Measurements from ENCODE around the gene MMP25. TPM values are rescaled to one million over a fixed set of nuclear protein-coding genes. Genes with fewer than 3 reads are reported as not detected.
A peak's percentile ranks its signal among the peaks of the same experiment; 100 is the strongest.

The MMP25 gene
- total RNA-seq, 1 donor from 2014 or later = 3.0 TPM

DNA sequence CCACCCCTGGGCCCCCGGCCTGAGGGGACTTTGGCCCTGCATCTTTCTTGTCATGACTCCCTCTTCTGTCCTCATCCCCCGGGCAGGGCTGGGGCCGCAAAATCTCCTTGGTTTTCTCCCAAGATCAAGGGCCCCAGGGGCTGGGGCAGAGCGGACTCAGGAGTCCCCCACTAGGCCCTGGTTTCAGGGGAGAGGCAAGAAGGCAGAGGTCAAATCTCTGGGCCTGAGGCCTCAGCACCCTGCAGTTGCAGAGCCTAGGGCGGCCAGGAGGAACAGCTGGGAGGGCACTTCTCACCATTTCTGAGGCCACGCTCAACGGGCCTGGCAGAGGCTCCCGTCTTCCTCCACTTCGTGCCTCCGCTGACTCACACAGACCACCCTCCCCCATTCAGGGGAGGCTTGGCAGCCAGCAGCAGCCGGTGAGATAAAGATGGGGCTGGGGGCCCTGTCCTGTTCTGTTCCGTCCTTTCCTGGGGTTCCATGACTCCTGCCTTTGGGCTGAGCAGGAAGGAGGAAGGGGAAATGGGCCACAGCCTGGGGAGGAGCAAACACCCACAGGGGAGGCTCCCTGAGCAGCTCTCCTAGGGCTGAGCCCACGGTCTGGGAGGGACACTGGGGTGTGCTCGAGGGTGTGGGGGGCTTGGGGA is 40.4 kb downstream of the MMP25 start:
- DNase-seq (ENCODE audit: low spot score) = no peak
- intact Hi-C loops (cut with DNase I) = no loop called here

DNA sequence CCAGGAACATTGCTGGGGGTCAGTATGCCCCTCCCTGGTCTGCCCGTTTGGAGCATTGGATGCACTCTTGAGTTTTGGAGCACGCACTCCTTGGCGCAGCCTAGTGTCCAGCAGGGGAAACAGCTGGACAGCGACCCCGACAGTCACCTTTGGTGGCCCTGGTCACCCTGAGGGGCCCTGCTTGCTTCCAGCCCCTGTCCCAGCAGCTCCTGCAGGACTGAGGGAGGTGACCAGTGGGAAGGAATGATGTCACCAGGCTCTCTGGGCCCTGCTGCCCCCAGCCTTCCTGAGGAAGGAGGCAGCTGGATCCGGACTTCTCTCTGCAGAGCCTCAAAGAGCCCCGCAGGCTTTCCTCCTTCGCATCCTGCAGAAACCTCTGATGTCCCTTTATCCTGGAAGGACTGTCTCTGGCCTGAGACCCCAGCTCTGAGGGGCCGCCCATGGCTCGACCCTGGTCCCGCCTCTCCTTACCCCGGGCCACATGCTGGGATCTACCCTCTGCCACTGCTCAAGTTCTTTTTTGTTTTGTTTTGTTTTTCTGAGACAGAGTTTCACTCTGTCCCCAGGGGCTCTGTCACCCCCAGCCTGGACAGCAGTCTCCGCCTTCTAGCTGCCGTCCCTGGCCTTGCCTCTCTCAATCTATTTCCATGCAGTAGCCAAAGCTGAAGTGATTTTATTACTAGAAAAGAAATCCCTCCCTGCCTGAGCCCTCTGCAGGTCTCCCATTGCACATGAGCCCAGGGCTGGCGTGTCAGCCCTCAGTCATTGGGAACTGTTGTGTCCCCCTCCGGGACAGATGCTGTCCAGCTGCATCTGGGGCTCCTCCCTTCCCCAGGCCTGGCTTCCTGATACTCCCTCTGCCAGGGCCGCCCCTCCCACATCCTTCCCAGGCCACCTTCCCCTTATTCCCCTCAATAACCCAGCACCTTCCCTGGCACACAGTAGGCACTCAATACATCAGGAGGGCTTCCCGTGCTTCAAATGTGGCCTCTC is 41.2 kb downstream of the MMP25 start:
- DNase-seq (ENCODE audit: low spot score) = no peak
- intact Hi-C loops (cut with DNase I) = no loop called here

DNA sequence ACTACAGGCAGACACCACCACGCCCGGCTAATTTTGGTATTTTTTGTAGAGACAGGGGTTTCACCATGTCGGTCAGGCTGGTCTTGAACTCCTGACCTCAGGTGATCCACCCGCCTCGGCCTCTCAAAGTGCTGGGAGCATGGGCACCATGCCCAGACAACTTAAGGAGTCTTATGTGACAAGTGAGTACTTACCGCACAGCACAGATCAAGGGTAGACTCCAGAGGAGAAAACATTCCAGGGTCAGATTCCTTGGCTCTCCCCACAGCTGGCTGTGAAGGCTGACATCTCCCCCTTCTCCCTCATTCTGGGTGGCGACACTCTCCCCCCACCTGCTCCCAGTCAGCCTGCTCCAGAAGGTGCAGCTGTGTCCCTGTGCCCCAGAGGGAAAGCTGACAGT is 42.1 kb downstream of the MMP25 start:
- intact Hi-C loops (cut with DNase I) = no loop called here
- no peak for DNase-seq (ENCODE audit: low spot score)

DNA sequence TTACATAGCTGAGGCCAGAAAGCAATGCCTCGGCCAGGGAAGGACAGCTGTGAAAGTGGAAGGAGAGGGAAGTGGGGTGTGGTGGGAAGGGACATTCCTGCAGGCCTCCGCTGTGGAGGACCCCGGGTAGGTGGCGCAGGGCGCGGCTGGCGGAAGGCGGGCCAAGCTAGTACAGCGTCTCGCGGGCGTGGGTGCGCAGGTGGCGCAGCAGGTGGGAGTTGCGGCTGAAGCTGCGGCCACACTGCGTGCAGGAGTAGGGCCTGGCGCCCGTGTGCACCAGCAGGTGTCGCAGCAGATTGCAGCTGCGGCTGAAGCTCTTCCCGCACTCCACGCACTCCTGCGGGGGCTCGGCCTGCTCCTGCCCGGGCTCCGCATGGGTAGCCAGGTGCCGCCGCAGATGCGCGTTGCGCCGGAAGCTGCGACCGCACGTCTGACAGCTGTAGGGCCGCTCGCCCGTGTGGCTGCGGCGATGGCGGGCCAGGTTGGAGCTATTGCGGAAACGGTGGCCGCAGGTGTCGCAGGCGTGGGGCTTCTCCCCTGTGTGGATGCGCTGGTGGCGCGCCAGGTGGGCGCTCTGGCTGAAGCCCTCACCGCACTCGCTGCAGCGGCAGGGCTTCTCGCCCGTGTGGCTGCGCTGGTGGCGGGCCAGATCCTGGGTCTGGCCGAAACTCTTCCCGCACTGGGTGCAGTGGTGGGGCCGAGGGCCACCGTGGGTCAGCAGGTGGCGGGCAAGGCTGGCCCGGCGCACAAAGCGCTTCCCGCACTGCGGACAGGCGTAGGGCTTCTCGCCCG is 42.8 kb downstream of the MMP25 start:
- intact Hi-C loops (cut with DNase I) = no loop called here
- no peak for DNase-seq (ENCODE audit: low spot score)

DNA sequence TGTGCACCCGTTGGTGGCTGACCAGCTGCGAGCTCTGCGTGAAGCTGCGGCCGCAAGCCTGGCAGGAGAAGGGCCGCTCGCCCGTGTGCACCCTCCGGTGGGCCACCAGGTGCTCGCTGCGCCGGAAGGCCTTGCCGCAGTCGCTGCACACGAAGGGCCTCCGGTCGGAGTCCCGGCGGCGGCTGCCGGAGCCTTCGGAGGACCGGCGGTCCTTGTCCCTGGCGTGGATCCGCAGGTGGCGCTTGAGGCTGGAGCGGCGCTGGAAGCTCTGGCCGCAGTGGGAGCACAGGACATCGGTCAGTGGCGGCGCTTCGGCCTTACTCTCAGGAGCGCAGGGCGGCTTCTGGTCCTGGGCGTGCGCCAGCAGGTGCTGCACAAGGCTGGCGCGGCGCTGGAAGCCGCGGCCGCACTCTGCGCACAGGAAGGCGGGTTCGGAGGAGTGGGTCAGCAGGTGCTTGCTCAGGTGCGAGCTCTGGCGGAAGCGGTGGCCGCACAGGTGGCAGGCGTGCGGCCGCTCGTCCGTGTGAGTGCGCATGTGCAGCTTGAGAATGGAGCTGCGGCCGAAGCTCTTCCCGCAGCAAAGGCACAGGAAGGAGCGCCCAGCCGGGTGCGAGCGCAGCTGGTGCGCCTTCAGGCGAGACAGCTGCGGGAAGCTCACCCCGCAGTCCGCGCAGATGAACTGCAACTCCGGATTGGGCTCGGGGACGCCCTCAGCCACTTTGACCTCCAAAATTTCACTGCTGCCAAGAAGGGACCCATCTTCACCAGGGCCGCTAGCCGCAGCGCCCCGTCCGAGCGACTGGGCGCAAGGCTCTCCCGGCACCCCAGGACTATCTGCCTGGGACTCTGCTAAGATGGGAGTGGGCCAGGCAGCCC is 43.6 kb downstream of the MMP25 start:
- intact Hi-C loops (cut with DNase I) = no loop called here
- no peak for DNase-seq (ENCODE audit: low spot score)

DNA sequence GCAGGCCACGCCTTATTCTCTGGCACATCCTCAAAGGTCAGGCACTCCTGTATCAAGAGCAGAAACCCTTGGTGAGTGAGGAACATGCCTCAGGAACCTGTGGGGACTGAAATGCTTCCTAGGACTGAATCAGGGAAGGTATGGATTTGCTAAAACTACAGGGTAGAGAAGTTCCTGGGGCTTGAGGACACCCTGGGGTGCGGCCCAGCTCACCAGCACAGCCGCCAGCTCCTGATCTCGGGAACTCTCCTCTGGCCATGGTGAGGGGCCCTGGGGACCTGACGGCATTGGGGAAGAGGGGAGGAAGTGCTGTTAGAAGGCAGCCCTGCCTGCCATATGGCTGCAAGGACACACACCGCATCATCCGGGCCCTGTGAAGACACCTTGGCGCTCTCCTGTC is 45.2 kb downstream of the MMP25 start:
- DNase-seq (ENCODE audit: low spot score) = no peak
- intact Hi-C loops (cut with DNase I) = no loop called here

DNA sequence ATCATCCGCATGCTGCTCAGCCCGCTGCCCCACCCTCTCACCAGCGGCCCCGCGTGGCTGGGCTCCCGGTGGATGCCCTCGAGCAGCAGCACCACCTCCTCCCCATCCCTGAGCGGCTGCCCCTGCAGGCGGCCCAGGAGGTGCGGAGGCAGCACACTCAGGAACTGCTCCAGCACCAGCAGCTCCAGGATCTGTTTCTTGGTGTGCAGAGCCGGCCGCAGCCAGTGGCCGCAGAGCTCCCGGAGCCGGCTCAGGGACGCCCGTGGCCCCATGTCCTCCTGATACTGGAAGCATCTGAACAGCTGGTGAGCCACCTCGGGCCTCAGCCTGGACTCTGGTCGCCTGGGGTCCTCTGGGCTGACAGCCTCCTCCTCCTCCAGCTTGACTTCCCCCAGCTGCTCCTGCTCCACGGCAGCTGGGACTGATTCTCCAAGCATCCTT is 46.2 kb downstream of the MMP25 start:
- no peak for DNase-seq (ENCODE audit: low spot score)
- intact Hi-C loops (cut with DNase I) = no loop called here

DNA sequence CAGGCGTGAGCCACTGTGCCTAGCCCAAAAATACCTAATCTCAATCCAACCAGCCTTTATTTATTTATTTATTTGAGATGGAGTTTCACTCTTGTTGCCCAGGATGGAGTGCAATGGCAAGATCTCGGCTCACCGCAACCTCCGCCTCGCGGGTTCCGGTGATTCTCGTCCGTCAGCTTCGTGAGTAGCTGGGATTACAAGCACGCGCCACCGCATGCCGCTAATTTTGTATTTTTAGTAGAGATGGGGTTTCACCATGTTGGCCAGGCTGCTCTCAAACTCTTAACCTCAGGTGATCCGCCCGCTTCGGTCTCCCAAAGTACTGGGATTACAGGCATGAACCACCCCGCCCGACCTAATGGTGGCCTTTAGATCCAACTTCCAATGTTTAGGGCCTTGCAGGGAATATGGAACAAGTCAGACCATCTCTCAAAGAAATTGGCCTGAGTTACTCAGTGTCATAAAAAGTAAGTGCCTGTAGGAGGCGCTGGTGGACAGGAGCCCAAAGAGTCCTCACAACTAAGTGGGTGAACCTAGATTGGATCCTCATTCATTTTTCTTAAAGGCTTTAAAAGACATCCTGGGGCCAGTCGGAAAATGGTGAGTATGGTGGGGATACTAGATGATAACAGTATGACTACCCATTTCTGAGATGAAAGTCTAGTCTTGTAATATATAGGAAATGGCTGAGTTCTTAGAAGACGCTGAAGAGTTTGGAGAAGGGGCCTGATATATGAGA is 48.1 kb downstream of the MMP25 start:
- intact Hi-C loops (cut with DNase I) = loop anchor here (5.0 kb wide), 1 partner anchor 32 kb away; no protein-coding TSS in a partner anchor
- no peak for DNase-seq (ENCODE audit: low spot score)

DNA sequence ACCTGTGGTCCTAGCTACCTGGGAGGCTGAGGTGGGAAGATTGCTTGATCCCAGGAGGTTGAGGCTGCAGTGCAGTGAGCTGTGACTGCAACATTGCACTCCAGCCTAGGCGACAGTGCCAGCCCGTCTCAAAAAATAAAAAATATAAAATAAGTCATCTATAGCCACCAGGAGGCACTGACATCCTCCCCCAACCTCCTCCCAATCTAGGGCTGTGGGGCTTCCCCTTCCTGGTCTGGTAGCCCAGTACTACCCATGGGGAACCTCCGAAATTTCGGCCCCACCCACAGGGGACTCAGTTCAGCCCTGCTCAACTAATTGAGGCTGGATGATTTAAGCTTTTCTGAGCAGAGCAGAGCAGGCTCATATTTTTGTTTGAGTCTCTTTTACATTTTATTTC is 49.5 kb downstream of the MMP25 start:
- no peak for DNase-seq (ENCODE audit: low spot score)
- intact Hi-C loops (cut with DNase I) = loop anchor here (5.0 kb wide), 1 partner anchor 34 kb away; no protein-coding TSS in a partner anchor

DNA sequence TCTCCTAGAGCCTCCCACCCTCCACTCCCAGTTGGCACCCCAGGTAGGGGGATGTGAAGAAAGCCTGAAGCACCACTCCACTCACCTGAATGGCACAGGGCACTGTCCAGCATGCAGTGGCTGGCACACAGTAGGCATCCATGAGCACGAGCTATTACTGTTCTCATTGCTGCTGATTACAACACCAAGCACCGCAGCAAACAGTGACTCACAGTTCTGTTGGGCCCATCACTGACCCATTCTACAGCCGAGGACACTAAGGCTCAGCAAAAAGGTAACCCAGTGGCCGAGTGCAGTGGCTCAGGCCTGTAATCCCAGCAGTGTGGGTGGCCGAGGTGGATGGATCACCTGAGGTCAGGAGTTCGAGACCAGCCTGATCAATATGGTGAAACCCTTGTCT is 50.0 kb downstream of the MMP25 start:
- intact Hi-C loops (cut with DNase I) = loop anchor here (5.0 kb wide), 1 partner anchor 34 kb away; no protein-coding TSS in a partner anchor
- DNase-seq (ENCODE audit: low spot score) = no peak

DNA sequence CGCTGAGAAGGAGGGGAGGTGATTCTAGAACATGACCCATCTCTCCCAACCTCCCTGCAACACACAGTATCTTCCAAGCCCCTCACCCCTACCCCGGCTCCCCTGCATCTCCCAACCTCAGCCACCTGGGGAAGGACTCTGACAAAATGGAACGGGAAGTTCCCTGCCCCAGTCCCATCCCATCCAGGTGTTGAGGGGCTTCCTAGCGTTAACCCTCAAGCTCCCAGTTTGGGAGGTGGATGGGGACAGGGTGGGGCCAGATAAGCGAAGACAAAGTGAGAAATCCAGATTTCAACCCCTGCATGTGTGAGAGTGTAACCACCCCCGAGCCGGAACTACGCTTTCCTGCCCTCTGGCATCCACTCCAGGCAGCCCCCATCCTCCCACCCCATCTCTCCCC is 50.9 kb downstream of the MMP25 start:
- no peak for DNase-seq (ENCODE audit: low spot score)
- intact Hi-C loops (cut with DNase I) = loop anchor here (5.0 kb wide), 1 partner anchor 35 kb away; no protein-coding TSS in a partner anchor

DNA sequence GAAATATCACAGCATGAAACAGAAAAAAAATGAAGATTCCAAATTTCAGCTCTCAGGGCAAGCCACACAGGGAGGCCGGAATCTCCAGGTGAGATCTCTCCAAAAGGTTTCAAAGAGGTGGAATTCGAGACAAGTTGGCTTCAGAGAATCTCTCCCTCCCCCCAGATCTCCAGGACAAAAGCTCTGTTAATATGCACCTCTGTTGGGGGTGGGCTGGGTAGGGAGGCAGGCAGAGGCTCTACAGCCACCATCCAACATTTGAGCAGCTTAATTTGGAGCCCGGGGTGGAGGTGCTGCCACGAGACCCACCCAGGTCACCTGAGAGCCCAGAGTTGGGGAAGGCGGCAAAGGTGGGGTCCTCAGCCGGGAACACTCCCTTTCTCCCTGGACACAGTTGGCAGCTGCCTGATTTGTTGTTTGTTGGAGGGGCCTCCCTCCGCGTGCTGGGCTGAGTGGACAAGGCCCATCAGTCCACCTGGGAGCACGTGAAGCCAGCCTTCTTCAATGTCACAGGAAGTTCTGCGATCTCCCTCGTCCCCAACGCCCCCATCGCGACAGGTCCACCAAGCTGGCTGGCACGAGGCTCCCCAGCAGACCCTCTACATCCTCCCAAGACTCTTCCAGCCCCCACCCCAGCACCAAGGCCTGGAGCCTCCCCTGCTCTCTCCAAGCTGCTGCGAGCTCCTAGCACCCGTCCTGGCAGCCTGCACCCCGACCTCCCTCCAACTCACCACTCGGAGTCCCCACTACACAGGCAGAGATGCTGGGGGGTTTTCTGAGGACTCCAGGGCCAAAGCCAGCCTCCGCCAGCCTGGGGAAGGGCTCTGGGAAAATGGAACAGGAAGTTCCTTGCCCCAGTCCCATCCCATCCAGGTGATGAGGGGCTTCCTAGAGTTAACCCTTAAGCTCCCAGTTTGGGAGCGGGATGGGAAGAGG is 52.4 kb downstream of the MMP25 start, which contains the start of gene ZSCAN10:
Gene ZSCAN10, minus strand, starts transcription at position 836 of the 936 bp plus-strand sequence. CDS start 6,357 bp downstream, outside the sequence.
- no peak for DNase-seq (ENCODE audit: low spot score)
- intact Hi-C loops (cut with DNase I) = loop anchor here (5.0 kb wide), 1 partner anchor 36 kb away; no protein-coding TSS in a partner anchor

DNA sequence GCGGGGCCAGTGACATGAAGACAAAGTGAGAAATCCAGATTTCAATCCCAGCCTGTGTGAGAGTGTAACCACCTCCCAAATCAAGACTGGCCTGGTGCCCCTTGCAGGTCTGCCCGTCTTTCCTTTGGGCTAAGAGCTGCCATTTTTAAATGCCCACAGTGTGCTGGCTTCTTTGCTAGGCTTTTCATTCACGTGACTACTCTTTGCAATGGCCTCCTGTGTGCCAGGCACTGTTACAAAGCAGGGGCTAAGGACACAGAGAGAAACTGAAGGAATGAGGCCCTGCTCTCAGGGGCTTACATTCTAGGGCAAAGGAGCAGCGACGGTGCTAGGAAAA is 53.0 kb downstream of the MMP25 start:
- no peak for DNase-seq (ENCODE audit: low spot score)
- intact Hi-C loops (cut with DNase I) = loop anchor here (5.0 kb wide), 1 partner anchor 37 kb away; no protein-coding TSS in a partner anchor

DNA sequence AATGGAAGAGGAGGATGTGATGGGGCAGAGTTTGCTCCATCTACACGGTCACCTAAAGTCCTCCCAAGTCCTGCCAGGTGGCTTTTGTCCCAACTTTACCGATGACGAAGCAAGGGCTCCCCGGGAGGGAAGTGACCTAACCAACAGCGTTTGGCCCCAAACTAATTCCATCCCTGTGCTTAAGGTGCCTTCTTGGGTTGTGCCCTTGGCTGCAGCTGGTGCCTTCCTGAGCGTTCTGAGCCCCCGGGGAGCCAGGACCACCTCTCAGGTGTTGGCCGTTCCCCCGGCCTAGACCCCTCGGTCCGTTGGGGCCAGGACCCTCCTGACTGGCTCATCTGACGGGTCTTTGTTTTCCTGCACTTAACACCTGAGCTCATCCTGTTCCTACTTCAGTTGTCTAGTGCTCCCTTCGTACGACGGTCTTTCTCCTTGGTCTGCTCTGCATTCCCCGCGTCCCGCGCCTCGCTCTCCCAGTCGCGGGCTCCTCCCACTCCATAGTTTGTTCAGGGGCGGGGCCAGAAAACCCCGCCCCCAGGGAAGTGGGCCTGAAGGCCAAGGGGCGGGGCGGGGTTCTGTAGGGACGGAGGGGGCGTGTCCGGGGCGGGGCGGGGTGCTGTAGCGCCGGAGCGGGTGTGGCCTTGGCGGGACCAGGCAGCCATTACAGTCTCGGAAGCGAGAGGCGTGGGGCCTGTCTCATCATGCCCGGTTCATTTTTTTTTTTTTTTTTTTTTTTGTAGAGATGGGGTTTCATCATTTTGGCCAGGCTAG is 53.6 kb downstream of the MMP25 start:
- peak; percentile 96 for DNase-seq (ENCODE audit: low spot score)
- intact Hi-C loops (cut with DNase I) = loop anchor here (5.0 kb wide), 1 partner anchor 38 kb away; no protein-coding TSS in a partner anchor

DNA sequence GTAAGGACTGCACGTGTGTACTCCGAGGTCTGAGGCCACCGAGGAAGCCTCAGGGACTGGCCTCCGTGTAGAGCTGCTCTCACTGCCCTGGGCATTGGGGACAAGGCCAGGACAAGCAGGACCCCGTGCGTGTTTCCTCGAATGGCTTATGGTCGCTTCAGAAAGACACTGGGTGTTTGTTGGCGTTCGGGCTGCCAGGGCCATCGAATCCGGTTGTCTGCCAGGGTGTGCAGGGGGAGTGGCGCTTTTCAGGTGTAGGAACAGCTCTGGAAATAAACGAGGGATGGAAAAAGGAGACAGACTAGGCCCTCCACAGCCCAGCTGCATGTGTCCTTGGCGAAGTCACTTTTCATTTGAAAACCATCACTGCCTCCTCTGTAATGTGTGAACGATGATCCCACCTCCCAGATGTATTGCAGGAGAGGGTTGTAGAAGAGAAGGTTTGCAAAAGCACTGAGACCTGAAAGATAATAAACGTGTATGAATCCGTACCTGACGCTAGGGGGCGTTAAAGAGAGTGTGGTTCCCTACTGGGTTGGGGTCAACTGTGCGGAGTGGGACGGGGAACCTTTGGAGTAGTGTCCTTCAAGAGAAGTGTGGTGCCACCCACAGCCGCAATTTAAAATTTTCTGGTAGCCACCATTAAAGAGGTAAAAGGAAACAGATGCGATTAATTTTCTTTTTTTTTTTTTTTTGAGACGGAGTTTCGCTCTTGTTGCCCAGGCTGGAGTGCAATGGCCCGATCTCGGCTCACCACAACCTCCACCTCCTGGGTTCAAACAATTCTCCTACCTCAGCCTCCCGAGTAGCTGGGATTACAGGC is 54.9 kb downstream of the MMP25 start:
- DNase-seq (ENCODE audit: low spot score) = no peak
- intact Hi-C loops (cut with DNase I) = no loop called here
